Osteoblast (primary cell): ENCODE data around the gene ERC1. TPM values are rescaled to one million over a fixed set of nuclear protein-coding genes. Genes with fewer than 3 reads are reported as not detected.

Source experiments
- DNase-seq: peaks from one replicate; pipeline ENCODE4 v3.0.0; 2011; ENCODE audit warnings: low spot score, mixed read lengths; ENCODE audit not compliant: insufficient read length; ENCODE audit errors: missing footprints
- H2AFZ ChIP-seq: 2 replicates; pipeline ENCODE4 v1.6.0; 2011; ENCODE audit warnings: mild to moderate bottlenecking, low read length
- H3K27ac ChIP-seq: 2 replicates; pipeline ENCODE4 v1.5.1; 2011; ENCODE audit warnings: mild to moderate bottlenecking, low read depth, low read length, moderate library complexity
- H3K27me3 ChIP-seq: 2 replicates; pipeline ENCODE4 v1.6.0; 2012; ENCODE audit warnings: mild to moderate bottlenecking, control low read depth, inconsistent platforms, low read length, moderate library complexity; ENCODE audit not compliant: insufficient read depth
- H3K36me3 ChIP-seq: 2 replicates; pipeline ENCODE4 v1.5.1; 2011; ENCODE audit warnings: mild to moderate bottlenecking, low read length, control low read depth, moderate library complexity; ENCODE audit not compliant: insufficient read depth
- H3K4me1 ChIP-seq: 2 replicates; pipeline ENCODE4 v1.5.1; 2011; ENCODE audit warnings: mild to moderate bottlenecking, low read length, control low read depth, moderate library complexity; ENCODE audit not compliant: insufficient read depth
- H3K4me2 ChIP-seq: 2 replicates; pipeline ENCODE4 v1.6.0; 2011; ENCODE audit warnings: mild to moderate bottlenecking, low read length; ENCODE audit not compliant: insufficient read depth
- H3K4me3 ChIP-seq: fragments of 200-600 bp; sonication (generic); 3 replicates; pipeline ENCODE4 v1.5.1; 2012; ENCODE audit warnings: mild to moderate bottlenecking, low read length, inconsistent platforms; ENCODE audit not compliant: insufficient read depth
- H3K79me2 ChIP-seq: 2 replicates; pipeline ENCODE4 v1.6.0; 2012; ENCODE audit warnings: mild to moderate bottlenecking, low read length, control low read depth, inconsistent platforms; ENCODE audit not compliant: insufficient read depth
- H3K9me3 ChIP-seq: 2 replicates; pipeline ENCODE4 v1.5.1; 2011; ENCODE audit warnings: low read depth, low read length, control low read depth
- H4K20me1 ChIP-seq: 2 replicates; pipeline ENCODE4 v1.6.0; 2012; ENCODE audit warnings: mild to moderate bottlenecking, low read length, control low read depth; ENCODE audit not compliant: insufficient read depth
- CTCF ChIP-seq: IDR thresholded peaks from 2 replicates; pipeline ENCODE4 v1.5.1; 2011; ENCODE audit warnings: mild to moderate bottlenecking, low read depth, low read length, moderate library complexity; ENCODE audit errors: extremely low read depth
- total RNA-seq: library from RNA; depleted of rRNA; stranded (reverse); fragments of >200 nt; gene quantifications from 2 replicates; pipeline ENCODE4 v1.2.3, GENCODE V29; 2012

ERC1 gene
- total RNA-seq, 1 donor = 36.2 TPM

GRCh38 chr12:1384910-1385309, 393.9 kb downstream of the ERC1 start:
- no peak for TF ChIP-seq CTCF
- H2AFZ ChIP-seq = no peak overlapping the region
- no peaks in the 10 kb centered on the region for H3K36me3 ChIP-seq
- DNase-seq = no peak
- no peak overlapping the region for H3K4me2 ChIP-seq
- H3K27ac ChIP-seq = no peak overlapping the region
- H3K9me3 ChIP-seq = no peaks in the 10 kb centered on the region
- no peaks in the 10 kb centered on the region for H3K27me3 ChIP-seq
- no peaks in the 10 kb centered on the region for H4K20me1 ChIP-seq
- no peak overlapping the region for H3K4me3 ChIP-seq
- no peaks in the 10 kb centered on the region for H3K4me1 ChIP-seq
- no peaks in the 10 kb centered on the region for H3K79me2 ChIP-seq

- H3K4me3 ChIP-seq = no peak overlapping the region
- TF ChIP-seq CTCF = no peak
- no peak overlapping the region for H3K27ac ChIP-seq
- no peak overlapping the region for H3K4me2 ChIP-seq
- H3K27me3 ChIP-seq = no peaks in the 10 kb centered on the region
- no peak overlapping the region for H2AFZ ChIP-seq
- no peak for DNase-seq
- H3K4me1 ChIP-seq = no peaks in the 10 kb centered on the region
- no peaks in the 10 kb centered on the region for H3K36me3 ChIP-seq
- H3K9me3 ChIP-seq = no peaks in the 10 kb centered on the region
- no peaks in the 10 kb centered on the region for H3K79me2 ChIP-seq
- no peaks in the 10 kb centered on the region for H4K20me1 ChIP-seq
Observed at GRCh38 chr12:1391722-1392121, 400.7 kb downstream of the ERC1 start.

- no peak overlapping the region for H2AFZ ChIP-seq
- TF ChIP-seq CTCF = no peak
- H3K9me3 ChIP-seq = no peaks in the 10 kb centered on the region
- H3K27me3 ChIP-seq = no peaks in the 10 kb centered on the region
- H4K20me1 ChIP-seq = no peaks in the 10 kb centered on the region
- DNase-seq = no peak
- H3K36me3 ChIP-seq = no peaks in the 10 kb centered on the region
- no peak overlapping the region for H3K4me2 ChIP-seq
- no peaks in the 10 kb centered on the region for H3K4me1 ChIP-seq
- no peak overlapping the region for H3K27ac ChIP-seq
- H3K4me3 ChIP-seq = no peak overlapping the region
- H3K79me2 ChIP-seq = no peaks in the 10 kb centered on the region
Observed at GRCh38 chr12:1395421-1395955, 404.5 kb downstream of the ERC1 start.

- Histone ChIP-seq H3K4me3 (no peak overlapping the region), H3K27ac (no peak overlapping the region), H3K36me3 (no peaks in the 10 kb centered on the region), H3K9me3 (no peaks in the 10 kb centered on the region), H3K79me2 (no peaks in the 10 kb centered on the region), H3K27me3 (no peaks in the 10 kb centered on the region), H2AFZ (no peak overlapping the region), H3K4me2 (no peak overlapping the region), H4K20me1 (no peaks in the 10 kb centered on the region), H3K4me1 (no peaks in the 10 kb centered on the region)
- no peak for DNase-seq
- peak; percentile 8 for TF ChIP-seq CTCF
Observed at GRCh38 chr12:1398673-1399072, 407.6 kb downstream of the ERC1 start.
